NT2/D1 (cell line): Measurements from ENCODE around the gene RPS6KA2.

Source experiments
- DNase-seq: peaks from one replicate; pipeline ENCODE4 v3.0.0-alpha.2; 2011; ENCODE audit warnings: low read depth, low spot score
- H3K27me3 ChIP-seq: 2 replicates; pipeline ENCODE4 v1.6.0; 2011; ENCODE audit warnings: mild to moderate bottlenecking; ENCODE audit not compliant: insufficient read length, insufficient read depth
- H3K36me3 ChIP-seq: 2 replicates; pipeline ENCODE4 v1.6.1; 2011; ENCODE audit warnings: mild to moderate bottlenecking, low read length, mixed read lengths; ENCODE audit not compliant: insufficient read depth, insufficient read length
- H3K4me1 ChIP-seq: 2 replicates; pipeline ENCODE4 v1.5.1; 2011; ENCODE audit not compliant: insufficient read depth, insufficient read length
- H3K4me3 ChIP-seq: 2 replicates; pipeline ENCODE4 v1.5.1; 2011; ENCODE audit warnings: low read depth; ENCODE audit not compliant: insufficient read length
- H3K9ac ChIP-seq: 2 replicates; pipeline ENCODE4 v1.6.0; 2011; ENCODE audit warnings: low read depth; ENCODE audit not compliant: insufficient read length
- H3K9me3 ChIP-seq: 2 replicates; pipeline ENCODE4 v1.5.1; 2011; ENCODE audit warnings: mild to moderate bottlenecking, low read length; ENCODE audit not compliant: insufficient read depth
- SUZ12 ChIP-seq: IDR thresholded peaks from 2 replicates; pipeline ENCODE4 v1.6.1; 2011; ENCODE audit not compliant: insufficient read length, insufficient read depth; ENCODE audit errors: extremely low read depth
- YY1 ChIP-seq: IDR thresholded peaks from 2 replicates; pipeline ENCODE4 v1.6.1; 2011; ENCODE audit not compliant: insufficient read length, insufficient read depth
- ZNF274 ChIP-seq: IDR thresholded peaks from 2 replicates; pipeline ENCODE4 v1.6.1; 2011; ENCODE audit warnings: mild to moderate bottlenecking, low read depth, low read length

The RPS6KA2 gene

DNA sequence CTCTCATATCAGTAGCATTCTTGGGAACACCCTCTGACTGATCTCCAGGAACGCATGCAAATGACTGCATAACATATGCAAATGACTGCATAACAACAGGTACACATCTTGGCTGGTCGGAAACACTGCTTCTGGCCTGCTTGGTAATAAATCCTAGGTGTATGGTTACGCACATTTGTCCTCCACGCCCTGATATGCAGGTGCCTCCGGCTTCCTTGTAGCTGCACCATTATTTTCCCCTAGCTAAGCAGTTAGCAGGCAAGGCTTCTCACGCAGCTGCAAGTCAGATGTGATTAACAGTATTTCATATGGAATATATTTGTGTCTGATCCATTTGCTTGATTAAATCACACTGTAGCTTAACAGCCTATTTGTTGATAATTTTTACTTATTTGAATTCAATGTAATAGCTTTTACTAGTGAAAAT is 5.9 kb downstream of the RPS6KA2 start:
- TF ChIP-seq SUZ12 (no peak), YY1 (no peak), ZNF274 (no peak)
- Histone ChIP-seq H3K27me3 (peaks cover 19% of the 10 kb centered on the region), H3K4me1 (peaks cover 5% of the 10 kb centered on the region), H3K9ac (no peak overlapping the region), H3K4me3 (no peak overlapping the region), H3K9me3 (no peaks in the 10 kb centered on the region), H3K36me3 (peaks cover 6% of the 10 kb centered on the region)
- DNase-seq: no peak

DNA sequence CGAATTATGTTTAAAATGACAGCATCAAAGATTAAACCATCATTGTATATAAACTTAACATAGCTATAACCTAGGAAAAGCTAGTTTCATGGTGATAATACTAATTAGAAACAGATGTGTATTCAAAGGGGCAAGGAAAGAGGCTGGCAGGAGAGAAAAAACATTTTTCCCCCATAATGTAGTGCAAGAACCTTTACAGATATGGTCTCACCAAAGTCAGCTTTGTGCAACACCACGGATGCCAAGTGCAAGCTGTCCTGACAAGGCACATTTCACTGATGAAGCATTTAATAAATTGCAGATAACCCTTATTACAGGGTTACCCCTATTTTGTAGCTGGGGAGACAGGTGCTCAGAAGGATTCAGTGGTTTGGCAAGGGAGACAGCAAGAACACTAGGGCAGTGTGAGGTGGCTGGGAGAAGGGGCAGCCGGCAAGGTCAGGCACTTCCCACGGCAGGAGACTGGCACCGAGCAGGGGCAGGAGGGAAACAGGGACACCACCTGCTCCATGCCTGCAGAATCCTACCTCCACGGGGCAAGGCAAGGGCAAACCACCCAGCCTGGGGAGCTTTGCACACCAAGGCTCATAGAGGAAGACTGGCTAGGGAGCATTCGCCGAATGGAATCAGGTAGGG is 6.5 kb downstream of the RPS6KA2 start:
- TF ChIP-seq SUZ12 (no peak), ZNF274 (no peak), YY1 (no peak)
- DNase-seq: no peak
- Histone ChIP-seq H3K27me3 (peaks cover 14% of the 10 kb centered on the region), H3K36me3 (peaks cover 6% of the 10 kb centered on the region), H3K4me3 (no peak overlapping the region), H3K4me1 (peaks cover 5% of the 10 kb centered on the region), H3K9me3 (peaks cover 4% of the 10 kb centered on the region; the same call in 1 of the 2 replicates), H3K9ac (no peak overlapping the region)

DNA sequence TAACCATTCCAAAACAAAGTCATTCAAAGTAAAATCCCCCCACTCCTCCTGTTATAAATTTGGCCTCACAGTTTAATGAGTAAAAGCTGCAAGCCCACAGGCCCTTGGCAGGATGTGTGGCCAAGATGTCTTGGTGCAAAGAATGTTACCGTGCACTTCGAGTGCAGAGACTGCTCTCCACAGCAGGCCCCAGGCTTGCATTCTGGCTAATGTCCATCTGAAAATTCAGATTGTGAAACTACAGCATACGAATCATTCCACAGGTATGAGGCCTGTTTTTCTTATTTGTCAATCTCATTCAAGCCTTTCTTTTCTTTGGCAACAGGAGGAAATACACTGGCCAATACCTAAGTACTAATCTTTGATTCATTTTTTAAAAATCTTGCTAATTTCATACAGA is 7.1 kb downstream of the RPS6KA2 start:
- H3K36me3 ChIP-seq: peaks cover 6% of the 10 kb centered on the region
- peaks cover 7% of the 10 kb centered on the region for H3K27me3 ChIP-seq
- peaks cover 5% of the 10 kb centered on the region for H3K4me1 ChIP-seq
- DNase-seq: no peak
- no peak for TF ChIP-seq ZNF274
- no peak for TF ChIP-seq SUZ12
- no peak for TF ChIP-seq YY1
- peaks cover 7% of the 10 kb centered on the region; the same call in 1 of the 2 replicates for H3K9me3 ChIP-seq
- H3K4me3 ChIP-seq: no peak overlapping the region
- no peak overlapping the region for H3K9ac ChIP-seq

DNA sequence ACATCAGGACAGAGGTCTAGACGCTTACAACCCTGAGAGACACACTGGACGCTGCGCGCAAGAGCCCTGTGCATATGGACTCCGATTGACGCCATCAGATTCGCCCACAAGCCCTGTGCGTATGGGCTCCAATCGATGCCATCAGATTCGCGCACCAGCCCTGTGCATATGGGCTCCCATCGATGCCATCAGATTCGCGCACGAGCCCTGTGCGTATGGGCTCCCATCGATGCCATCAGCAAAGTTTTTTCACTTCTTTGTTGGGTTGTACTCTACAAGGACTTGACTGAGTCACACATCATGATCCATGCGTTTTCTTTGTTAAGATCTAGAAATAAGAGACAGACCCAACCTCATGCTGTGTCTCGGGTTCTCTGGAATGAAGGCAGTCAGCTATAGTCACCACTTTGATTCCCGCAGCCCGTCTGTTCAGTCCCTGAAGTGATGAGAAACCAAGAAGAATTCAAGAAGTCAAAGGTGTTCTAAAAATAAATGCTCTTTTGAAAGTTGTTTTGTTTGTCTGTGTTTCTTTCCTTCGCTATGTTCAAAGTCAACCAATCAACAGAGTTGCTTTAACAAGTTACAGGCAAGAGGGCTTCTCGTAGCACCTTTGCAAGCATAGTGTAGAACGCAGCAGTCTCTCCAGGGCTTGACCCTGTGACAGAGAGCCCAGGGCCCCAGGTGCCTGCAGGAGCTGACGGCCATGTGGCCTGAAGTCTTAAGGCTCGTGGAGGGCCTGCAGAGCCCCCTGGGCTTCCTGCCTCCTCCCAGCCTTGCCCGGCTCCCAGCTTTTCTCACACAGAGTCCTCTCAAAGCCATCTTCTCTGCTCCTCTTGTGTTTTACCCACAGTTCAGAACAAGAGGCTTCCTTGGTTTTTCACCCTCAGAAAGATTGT is 7.9 kb downstream of the RPS6KA2 start:
- Histone ChIP-seq H3K9ac (no peak overlapping the region), H3K9me3 (peaks cover 7% of the 10 kb centered on the region; the same call in 1 of the 2 replicates), H3K4me3 (no peak overlapping the region), H3K36me3 (peaks cover 6% of the 10 kb centered on the region), H3K27me3 (peaks cover under 1% of the 10 kb centered on the region), H3K4me1 (peaks cover 5% of the 10 kb centered on the region)
- TF ChIP-seq YY1 (no peak), ZNF274 (no peak), SUZ12 (no peak)
- DNase-seq: no peak

DNA sequence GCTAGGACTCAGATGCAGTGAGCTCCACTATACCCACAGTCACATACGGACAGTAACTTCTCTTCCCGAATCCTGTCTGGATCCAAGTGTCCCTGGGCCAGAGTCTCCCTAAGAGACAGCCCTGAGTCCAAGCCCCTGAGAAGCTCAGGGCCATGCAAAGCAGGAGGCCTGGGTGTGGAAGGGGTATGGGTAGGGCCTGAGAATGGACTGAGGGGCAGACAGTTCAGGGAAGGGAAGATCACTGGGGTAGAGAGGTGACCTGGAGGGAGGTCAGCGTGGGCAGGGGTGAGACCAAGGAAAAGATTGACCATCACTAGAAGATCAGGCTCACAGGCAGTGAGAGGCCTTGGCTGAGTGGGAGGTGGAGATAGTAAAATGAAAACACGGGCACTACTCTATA is 8.8 kb downstream of the RPS6KA2 start:
- Histone ChIP-seq H3K27me3 (no peaks in the 10 kb centered on the region), H3K36me3 (peaks cover 6% of the 10 kb centered on the region), H3K9ac (no peak overlapping the region), H3K4me1 (peaks cover 5% of the 10 kb centered on the region), H3K9me3 (peaks cover 7% of the 10 kb centered on the region; the same call in 1 of the 2 replicates), H3K4me3 (no peak overlapping the region)
- no peak for DNase-seq
- TF ChIP-seq ZNF274 (no peak), YY1 (no peak), SUZ12 (no peak)

DNA sequence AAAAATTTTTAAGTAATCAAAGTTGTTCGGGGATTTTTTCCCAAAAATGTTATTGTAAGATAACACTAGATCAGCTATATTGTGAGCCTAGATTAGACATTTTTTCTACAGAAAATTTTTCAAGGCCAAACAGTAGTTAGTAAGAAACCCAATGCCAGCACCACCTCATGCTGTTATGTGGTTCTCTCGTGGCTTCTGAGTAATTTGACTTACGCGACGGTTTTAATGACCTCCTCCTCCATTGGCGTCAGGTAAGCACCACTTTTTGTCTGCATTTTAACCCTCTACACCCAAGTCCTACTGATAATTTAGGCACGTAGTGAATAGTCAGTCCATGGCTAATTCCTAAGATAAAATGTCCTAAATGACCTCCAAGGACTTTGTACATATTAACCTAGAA is 9.7 kb downstream of the RPS6KA2 start:
- Histone ChIP-seq H3K36me3 (peaks cover 6% of the 10 kb centered on the region), H3K9me3 (peaks cover 7% of the 10 kb centered on the region; the same call in 1 of the 2 replicates), H3K4me3 (no peak overlapping the region), H3K4me1 (peaks cover 5% of the 10 kb centered on the region), H3K9ac (no peak overlapping the region), H3K27me3 (no peaks in the 10 kb centered on the region)
- TF ChIP-seq YY1 (no peak), ZNF274 (no peak), SUZ12 (no peak)
- no peak for DNase-seq
